BLaER1 treated with 17β-estradiol and CSF1 and Interleukin-3, amounts not matched to agents 10 nM and 100 nM (cell line): ENCODE data around the gene MYOM1.

Experiments
- H3K27ac ChIP-seq, 11 experiments: shearing (Covaris generic); formaldehyde crosslinking; 2 replicates each; pipeline ENCODE4 v1.8.1; 2022
- H3K27me3 ChIP-seq, 11 experiments: shearing (Covaris generic); formaldehyde crosslinking; 2 replicates each; pipeline ENCODE4 v1.8.1; 2022
- H3K36me3 ChIP-seq, 11 experiments: shearing (Covaris generic); formaldehyde crosslinking; 2 replicates each; pipeline ENCODE4 v1.8.1; 2022
- H3K4me1 ChIP-seq, 10 experiments: shearing (Covaris generic); formaldehyde crosslinking; 2 replicates each; pipeline ENCODE4 v1.8.1; 2022
- H3K4me2 ChIP-seq, 11 experiments: shearing (Covaris generic); formaldehyde crosslinking; 2 replicates each; pipeline ENCODE4 v1.8.1; 2022
- H3K4me3 ChIP-seq, 10 experiments: shearing (Covaris generic); formaldehyde crosslinking; 2 replicates each; pipeline ENCODE4 v1.8.1; 2022
- H3K9ac ChIP-seq, 11 experiments: shearing (Covaris generic); formaldehyde crosslinking; 2 replicates each; pipeline ENCODE4 v1.8.1; 2022
- H3K9me3 ChIP-seq, 11 experiments: shearing (Covaris generic); formaldehyde crosslinking; replicated peaks in 1 of 11; 2 replicates each; pipeline ENCODE4 v1.8.1; 2022
- H4K20me1 ChIP-seq, 11 experiments: shearing (Covaris generic); formaldehyde crosslinking; 2 replicates each; pipeline ENCODE4 v1.8.1; 2022
- Cebpa-rat ChIP-seq, 11 experiments: shearing (Covaris generic); IDR thresholded peaks; 2 replicates each; pipeline ENCODE4 v1.8.1; 2022

MYOM1 gene

DNA sequence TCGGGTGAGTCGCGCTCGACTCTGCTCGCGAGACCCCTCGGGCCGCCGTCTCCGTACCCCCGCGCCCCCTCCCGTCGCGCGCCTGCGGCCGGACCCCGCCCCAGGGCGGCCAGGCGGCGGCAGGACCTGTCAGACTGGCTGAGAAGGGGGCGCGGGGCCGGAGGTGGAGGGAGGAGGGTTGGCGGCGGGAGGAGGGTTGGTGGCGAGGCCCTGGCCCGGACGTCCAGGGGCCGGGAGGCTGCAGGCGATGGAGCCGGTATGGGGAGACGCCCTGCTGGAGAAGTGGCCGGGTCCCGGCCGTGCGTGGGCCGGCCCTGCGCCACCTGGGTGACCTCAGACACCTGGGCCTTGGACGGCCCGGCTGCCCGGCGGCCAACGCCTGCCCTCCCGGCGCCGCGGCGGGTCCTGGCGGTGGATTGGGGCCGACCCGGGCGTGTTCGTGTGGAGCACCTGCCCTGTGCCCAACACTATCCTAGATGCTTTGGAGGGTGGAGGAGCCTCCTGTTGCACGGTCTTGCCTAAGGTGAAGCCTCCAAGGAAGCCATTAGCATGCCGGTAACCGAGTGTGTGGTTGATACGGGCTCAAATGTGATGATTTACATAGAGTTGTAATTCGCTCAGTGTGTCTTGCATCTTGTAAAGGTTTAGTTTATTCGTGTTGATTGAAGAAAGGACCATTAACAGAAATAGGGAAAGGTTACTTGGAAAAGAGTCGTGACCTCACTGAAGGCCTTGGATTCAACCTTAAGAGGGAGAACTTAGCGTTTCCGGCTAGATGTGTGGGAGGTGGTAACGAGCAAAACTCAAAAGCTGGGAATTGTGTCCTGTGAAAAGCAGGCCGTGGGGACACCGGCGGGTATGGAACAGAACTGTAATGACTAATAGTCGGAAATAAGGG, 42.7 kb upstream of the MYOM1 start:
- Histone ChIP-seq H3K36me3 (peaks cover 14 to 29% (median 21%) of the 10 kb centered on the region in 11 experiments), H3K27me3 (no peaks in the 10 kb centered on the region), H3K9me3 (no peaks in the 10 kb centered on the region), H3K4me3 (peak overlapping the region; percentile 87 to 99 (median 97)), H3K27ac (peak overlapping the region; percentile 98 to 100 (median 99)), H3K4me2 (peak overlapping the region; percentile 87 to 94 (median 90)), H4K20me1 (peaks cover 48 to 69% (median 54%) of the 10 kb centered on the region in 11 experiments), H3K4me1 (peaks cover 68 to 79% (median 76%) of the 10 kb centered on the region in 10 experiments), H3K9ac (peak overlapping the region; percentile 97 to 99 (median 99))
- no peak for TF ChIP-seq Cebpa-rat (IDR thresholded peaks at IDR 0.05)

DNA sequence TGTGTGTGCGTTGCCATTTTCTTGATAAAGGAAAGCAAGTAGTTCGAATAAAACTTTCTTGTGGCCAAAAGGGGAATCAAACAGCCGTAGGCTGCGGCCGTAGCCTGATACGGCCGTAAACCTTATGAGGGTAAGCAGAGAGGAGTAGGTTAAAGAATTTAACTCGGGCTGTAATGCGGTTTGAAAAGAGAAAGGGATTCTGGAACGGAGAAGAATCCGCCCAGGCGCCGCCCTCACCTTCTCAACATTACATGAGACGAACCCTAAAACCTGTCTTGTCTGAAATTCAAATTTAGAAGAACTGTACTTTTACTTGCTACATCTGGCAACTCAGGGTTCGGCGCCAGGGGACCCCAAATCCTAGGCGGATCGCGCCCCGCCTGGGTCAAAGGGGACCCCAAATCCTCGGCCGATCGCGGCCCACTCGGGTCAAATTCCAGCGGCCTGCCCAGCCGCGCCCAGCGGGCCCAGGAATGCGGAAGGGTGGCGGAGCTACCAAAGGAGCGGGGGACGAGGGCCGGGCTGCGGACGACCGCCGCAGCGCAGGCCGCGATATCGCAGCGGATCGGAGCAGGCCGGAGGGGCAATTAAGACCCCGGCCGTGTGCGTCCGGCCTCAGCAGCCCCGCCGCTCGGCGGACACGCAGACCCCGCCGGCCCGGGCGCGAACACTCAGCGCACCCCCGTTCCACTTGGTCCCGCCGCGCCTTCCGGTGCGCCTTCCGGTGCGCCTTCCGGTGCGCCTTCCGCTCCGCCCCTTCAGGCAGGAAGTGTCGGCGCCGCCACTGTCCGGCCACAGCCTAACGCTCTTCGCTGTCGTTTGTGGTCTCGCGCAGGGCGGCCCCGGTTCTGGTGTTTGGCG, 41.8 kb upstream of the MYOM1 start, which contains the start of gene MYL12B:
Gene MYL12B (plus strand): TSS at position 761 of the 861 bp plus-strand sequence. CDS start 10,766 bp downstream, outside the sequence.
- H3K36me3 ChIP-seq = peaks cover 22 to 38% (median 30%) of the 10 kb centered on the region in 11 experiments

DNA sequence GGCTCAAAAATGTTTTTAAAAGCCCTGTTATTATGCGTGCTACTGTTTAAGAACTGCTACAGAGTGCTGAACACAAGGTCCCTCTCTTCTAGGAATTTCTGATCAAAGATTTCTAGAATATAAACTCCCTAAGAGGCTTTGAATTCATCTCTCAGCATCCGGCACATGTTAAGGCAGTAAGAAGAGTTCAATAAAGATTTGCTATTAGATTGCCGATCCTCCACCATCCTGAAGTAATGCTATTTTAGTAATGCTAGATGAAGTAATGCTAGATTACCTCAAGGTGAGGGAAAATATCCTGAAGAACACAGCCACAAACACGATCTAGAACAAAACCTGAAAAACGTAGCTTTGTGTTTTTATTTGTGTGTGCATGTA, 41.2 kb upstream of the MYOM1 start:
- TF ChIP-seq Cebpa-rat (IDR thresholded peaks at IDR 0.05) = no peak
- Histone ChIP-seq H3K4me1 (peaks cover 66 to 79% (median 76%) of the 10 kb centered on the region in 10 experiments), H3K9me3 (no peaks in the 10 kb centered on the region), H3K27me3 (no peaks in the 10 kb centered on the region), H3K36me3 (peaks cover 29 to 39% (median 35%) of the 10 kb centered on the region in 11 experiments), H3K4me3 (peak overlapping the region; percentile 87 to 99 (median 97)), H3K9ac (peak overlapping the region; percentile 97 to 99 (median 99)), H4K20me1 (peaks cover 39 to 69% (median 47%) of the 10 kb centered on the region in 11 experiments), H3K27ac (peak overlapping the region; percentile 98 to 100 (median 99)), H3K4me2 (peak overlapping the region; percentile 87 to 94 (median 93))

More for the DNA sequence above, 41.8 kb upstream of the MYOM1 start, which contains the start of gene MYL12B:
- Histone ChIP-seq H3K4me2 (peak within 1 kb of the TSS; percentile 88 to 94 (median 93)), H4K20me1 (peaks cover 45 to 69% (median 51%) of the 10 kb centered on the region in 11 experiments), H3K4me1 (peaks cover 68 to 79% (median 76%) of the 10 kb centered on the region in 10 experiments), H3K9me3 (no peaks in the 10 kb centered on the region), H3K27ac (peak within 1 kb of the TSS; percentile 98 to 100 (median 99)), H3K27me3 (no peaks in the 10 kb centered on the region), H3K9ac (peak within 1 kb of the TSS; percentile 97 to 99 (median 99)), H3K4me3 (peak within 1 kb of the TSS; percentile 87 to 99 (median 97))
- TF ChIP-seq Cebpa-rat (IDR thresholded peaks at IDR 0.05) = no peak

DNA sequence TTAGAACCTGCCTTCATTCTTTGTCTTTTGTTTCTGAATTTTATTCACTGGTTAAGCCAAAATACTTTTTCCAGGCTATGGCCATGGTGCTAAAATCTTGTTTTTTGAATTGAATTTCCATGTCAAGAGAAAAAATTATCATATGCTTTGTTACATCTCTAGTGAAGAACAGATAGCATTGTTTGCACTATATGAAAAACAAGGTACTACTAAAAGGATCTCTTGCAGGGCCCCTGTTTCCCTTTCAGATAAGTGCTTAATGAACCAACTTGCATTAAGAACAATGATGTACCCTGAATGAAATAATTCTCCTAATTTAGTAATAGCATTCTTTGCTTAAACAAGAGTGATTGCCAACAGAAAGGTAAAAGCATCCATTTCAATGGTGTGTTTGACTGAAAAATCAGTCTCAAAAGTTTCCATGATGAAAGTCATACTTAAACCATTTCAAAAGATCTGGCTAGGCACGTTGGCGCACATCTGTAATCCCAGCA, 37.9 kb upstream of the MYOM1 start:
- no peaks in the 10 kb centered on the region for H3K9me3 ChIP-seq
- peaks cover 62 to 69% (median 67%) of the 10 kb centered on the region in 11 experiments for H3K36me3 ChIP-seq
- peak overlapping the region in 1 of 11 experiments; percentile 41; a peak in 2 of 22 replicates for H3K9ac ChIP-seq
- peak overlapping the region in 8 of 11 experiments; percentile 4 to 93 (median 90); a peak in 10 of 22 replicates for H3K4me2 ChIP-seq
- peaks cover 74 to 85% (median 82%) of the 10 kb centered on the region in 10 experiments for H3K4me1 ChIP-seq
- H3K27me3 ChIP-seq = no peaks in the 10 kb centered on the region
- no peak overlapping the region for H3K4me3 ChIP-seq
- H3K27ac ChIP-seq = peak overlapping the region in 2 of 11 experiments; percentile 9 to 62; a peak in 3 of 22 replicates
- H4K20me1 ChIP-seq = peaks cover 6 to 69% (median 47%) of the 10 kb centered on the region in 11 experiments; a peak in 19 of 22 replicates
- no peak for TF ChIP-seq Cebpa-rat (IDR thresholded peaks at IDR 0.05)

DNA sequence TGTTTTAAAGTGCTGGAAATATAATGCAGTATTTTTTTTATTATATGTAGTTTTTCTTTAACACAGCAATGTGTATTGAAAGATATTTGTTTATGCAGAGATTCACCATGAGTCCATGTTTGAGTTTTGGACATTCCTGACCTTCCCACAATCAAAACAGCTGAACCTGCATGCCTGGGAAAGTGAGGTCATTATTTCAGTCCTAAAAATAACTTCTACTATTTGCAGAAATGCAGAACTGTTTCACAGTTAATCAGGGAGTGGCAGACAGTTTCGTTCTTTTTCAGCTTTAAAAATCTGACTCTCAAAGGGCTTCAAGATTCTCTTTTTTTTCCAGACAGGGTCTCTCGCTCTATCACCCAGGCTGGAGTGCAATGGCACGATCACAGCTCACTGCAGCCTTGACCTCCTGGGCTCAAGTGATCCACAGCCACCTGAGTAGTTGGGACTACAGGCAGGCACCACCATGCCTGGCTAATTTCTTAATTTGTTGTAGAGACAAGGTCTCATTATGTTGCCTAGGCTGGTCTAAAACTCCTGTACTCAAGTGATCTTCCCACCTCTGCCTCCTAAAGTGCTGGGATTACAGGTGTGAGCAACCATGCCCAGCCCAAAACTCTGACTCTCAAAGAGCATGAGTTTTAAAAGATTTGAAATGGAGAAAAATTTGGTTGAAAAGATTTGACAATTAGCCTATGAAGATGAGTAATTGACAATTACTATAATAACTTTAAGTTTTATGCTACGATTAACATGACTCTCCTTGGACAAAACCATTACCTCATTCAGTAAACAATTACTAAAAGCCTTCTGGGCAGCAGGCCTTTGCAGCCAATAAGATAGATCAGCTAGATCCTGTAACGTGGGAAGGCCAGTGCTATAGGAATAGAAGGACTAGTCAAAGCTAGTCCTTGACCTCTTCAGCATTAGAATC, 37.2 kb upstream of the MYOM1 start:
- no peak for TF ChIP-seq Cebpa-rat (IDR thresholded peaks at IDR 0.05)
- peak overlapping the region in 7 of 11 experiments; percentile 9 to 62 (median 18); a peak in 8 of 22 replicates for H3K27ac ChIP-seq
- peaks cover 0 to 74% (median 55%) of the 10 kb centered on the region in 11 experiments; a peak in 18 of 22 replicates for H4K20me1 ChIP-seq
- no peak overlapping the region for H3K4me3 ChIP-seq
- no peaks in the 10 kb centered on the region for H3K9me3 ChIP-seq
- H3K4me1 ChIP-seq = peaks cover 78 to 92% (median 89%) of the 10 kb centered on the region in 10 experiments
- no peaks in the 10 kb centered on the region for H3K27me3 ChIP-seq
- peak overlapping the region in 6 of 11 experiments; percentile 24 to 52 (median 44); a peak in 9 of 22 replicates for H3K9ac ChIP-seq
- H3K36me3 ChIP-seq = peaks cover 63 to 76% (median 70%) of the 10 kb centered on the region in 11 experiments
- H3K4me2 ChIP-seq = peak overlapping the region; percentile 32 to 93 (median 48); a peak in 19 of 22 replicates

DNA sequence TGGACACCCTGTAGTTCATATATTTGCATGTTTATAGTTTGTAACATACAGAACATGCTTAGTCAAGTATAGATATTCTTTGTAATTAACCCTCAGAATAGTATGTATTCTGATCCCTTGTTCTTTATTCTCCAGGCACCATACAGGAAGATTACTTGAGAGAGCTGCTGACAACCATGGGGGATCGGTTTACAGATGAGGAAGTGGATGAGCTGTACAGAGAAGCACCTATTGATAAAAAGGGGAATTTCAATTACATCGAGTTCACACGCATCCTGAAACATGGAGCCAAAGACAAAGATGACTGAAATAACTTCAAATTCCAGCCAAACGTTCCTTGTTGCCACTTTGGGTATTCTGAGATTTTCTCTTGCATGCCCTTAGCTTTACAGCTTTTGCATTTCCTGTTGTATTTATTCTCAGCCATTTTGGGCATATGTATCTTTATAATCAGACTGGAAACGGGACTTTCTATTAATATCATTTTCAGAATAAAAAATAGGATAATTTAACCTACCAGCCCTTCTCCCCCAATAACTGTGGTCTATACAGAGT, 35.9 kb upstream of the MYOM1 start:
- Histone ChIP-seq H3K27me3 (no peaks in the 10 kb centered on the region), H3K27ac (peak overlapping the region in 1 of 11 experiments; percentile 62; a peak in 1 of 22 replicates), H4K20me1 (peaks cover 0 to 86% (median 67%) of the 10 kb centered on the region in 11 experiments; a peak in 19 of 22 replicates), H3K4me1 (peaks cover 85 to 100% (median 98%) of the 10 kb centered on the region in 10 experiments), H3K9me3 (no peaks in the 10 kb centered on the region), H3K4me3 (no peak overlapping the region; a peak in 1 of 20 replicates), H3K9ac (no peak overlapping the region), H3K36me3 (peaks cover 63 to 85% (median 71%) of the 10 kb centered on the region in 11 experiments), H3K4me2 (peak overlapping the region; percentile 9 to 93 (median 37); a peak in 16 of 22 replicates)
- no peak for TF ChIP-seq Cebpa-rat (IDR thresholded peaks at IDR 0.05)

DNA sequence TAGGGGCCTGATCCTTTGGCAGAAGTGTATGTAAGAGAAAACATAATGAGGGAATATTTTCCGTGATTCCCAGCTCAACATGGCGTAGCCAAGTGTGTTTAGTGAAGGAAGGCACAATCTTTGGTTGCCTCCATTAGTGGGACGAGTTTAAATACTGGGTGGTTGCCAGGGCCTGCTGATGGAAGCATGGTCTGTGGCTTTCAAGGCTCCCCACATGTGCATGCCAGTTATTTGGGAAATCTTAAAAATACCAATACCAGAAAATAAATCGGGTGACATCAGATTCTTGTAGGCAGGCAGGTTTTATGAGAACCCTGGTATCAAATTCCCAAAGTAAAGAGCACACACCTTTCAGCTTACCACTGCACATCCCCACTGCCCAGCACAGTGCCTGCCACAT, 35.0 kb upstream of the MYOM1 start:
- Histone ChIP-seq H3K4me3 (no peak overlapping the region), H3K27ac (0 out of 22 replicates have a peak overlapping the region, but pooled peaks of 1 of the 11 experiments have one; percentile 25), H4K20me1 (peaks cover 0 to 96% (median 77%) of the 10 kb centered on the region in 11 experiments; a peak in 19 of 22 replicates), H3K9me3 (no peaks in the 10 kb centered on the region), H3K27me3 (no peaks in the 10 kb centered on the region), H3K4me1 (peaks cover 84 to 100% (median 98%) of the 10 kb centered on the region in 10 experiments), H3K36me3 (peaks cover 67 to 95% (median 79%) of the 10 kb centered on the region in 11 experiments), H3K4me2 (peak overlapping the region; percentile 3 to 93 (median 35); a peak in 16 of 22 replicates), H3K9ac (no peak overlapping the region)
- no peak for TF ChIP-seq Cebpa-rat (IDR thresholded peaks at IDR 0.05)
